Osteoblast (primary cell): ENCODE results near the gene DUOX1. TPM values are rescaled to one million over a fixed set of nuclear protein-coding genes. Genes with fewer than 3 reads are reported as not detected.
A peak's percentile ranks its signal among the peaks of the same experiment; 100 is the strongest.

Experiments used
- DNase-seq: peaks from one replicate; pipeline ENCODE4 v3.0.0; 2011; ENCODE audit warnings: low spot score, mixed read lengths; ENCODE audit not compliant: insufficient read length; ENCODE audit errors: missing footprints
- H2AFZ ChIP-seq: 2 replicates; pipeline ENCODE4 v1.6.0; 2011; ENCODE audit warnings: mild to moderate bottlenecking, low read length
- H3K27ac ChIP-seq: 2 replicates; pipeline ENCODE4 v1.5.1; 2011; ENCODE audit warnings: mild to moderate bottlenecking, low read depth, low read length, moderate library complexity
- H3K27me3 ChIP-seq: 2 replicates; pipeline ENCODE4 v1.6.0; 2012; ENCODE audit warnings: mild to moderate bottlenecking, control low read depth, inconsistent platforms, low read length, moderate library complexity; ENCODE audit not compliant: insufficient read depth
- H3K36me3 ChIP-seq: 2 replicates; pipeline ENCODE4 v1.5.1; 2011; ENCODE audit warnings: mild to moderate bottlenecking, low read length, control low read depth, moderate library complexity; ENCODE audit not compliant: insufficient read depth
- H3K4me1 ChIP-seq: 2 replicates; pipeline ENCODE4 v1.5.1; 2011; ENCODE audit warnings: mild to moderate bottlenecking, low read length, control low read depth, moderate library complexity; ENCODE audit not compliant: insufficient read depth
- H3K4me2 ChIP-seq: 2 replicates; pipeline ENCODE4 v1.6.0; 2011; ENCODE audit warnings: mild to moderate bottlenecking, low read length; ENCODE audit not compliant: insufficient read depth
- H3K4me3 ChIP-seq: fragments of 200-600 bp; sonication (generic); 3 replicates; pipeline ENCODE4 v1.5.1; 2012; ENCODE audit warnings: mild to moderate bottlenecking, low read length, inconsistent platforms; ENCODE audit not compliant: insufficient read depth
- H3K79me2 ChIP-seq: 2 replicates; pipeline ENCODE4 v1.6.0; 2012; ENCODE audit warnings: mild to moderate bottlenecking, low read length, control low read depth, inconsistent platforms; ENCODE audit not compliant: insufficient read depth
- H3K9me3 ChIP-seq: 2 replicates; pipeline ENCODE4 v1.5.1; 2011; ENCODE audit warnings: low read depth, low read length, control low read depth
- H4K20me1 ChIP-seq: 2 replicates; pipeline ENCODE4 v1.6.0; 2012; ENCODE audit warnings: mild to moderate bottlenecking, low read length, control low read depth; ENCODE audit not compliant: insufficient read depth
- total RNA-seq: library from RNA; depleted of rRNA; stranded (reverse); fragments of >200 nt; gene quantifications from 2 replicates; pipeline ENCODE4 v1.2.3, GENCODE V29; 2012
- TF ChIP-seq, protein P1 (sequence below): IDR thresholded peaks from 2 replicates; pipeline ENCODE4 v1.5.1; 2011; ENCODE audit warnings: mild to moderate bottlenecking, low read depth, low read length, moderate library complexity; ENCODE audit errors: extremely low read depth

Gene DUOX1
- total RNA-seq, 1 donor: under 0.01 TPM

DNA sequence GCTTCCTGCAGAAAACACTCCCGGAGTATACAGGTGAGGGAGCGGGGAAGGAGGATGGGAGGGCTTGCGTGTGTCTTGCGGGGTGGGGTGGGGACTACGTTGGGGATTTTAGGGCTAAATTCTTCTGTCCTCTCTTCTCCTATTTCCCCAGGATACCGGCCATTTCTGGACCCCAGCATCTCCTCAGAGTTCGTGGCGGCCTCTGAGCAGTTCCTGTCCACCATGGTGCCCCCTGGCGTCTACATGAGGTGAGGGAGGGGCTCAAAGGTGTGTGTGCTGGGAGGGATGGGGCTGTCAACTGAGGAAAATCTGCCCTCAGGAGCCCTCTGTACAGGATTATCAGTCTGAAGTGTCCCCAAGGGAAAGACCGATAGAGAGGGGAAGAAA is 6.6 kb downstream of the DUOX1 start:
- H3K79me2 ChIP-seq: no peaks in the 10 kb centered on the region
- peaks cover 62% of the 10 kb centered on the region for H3K27me3 ChIP-seq
- H3K4me2 ChIP-seq: no peak overlapping the region
- TF ChIP-seq, protein P1, sequence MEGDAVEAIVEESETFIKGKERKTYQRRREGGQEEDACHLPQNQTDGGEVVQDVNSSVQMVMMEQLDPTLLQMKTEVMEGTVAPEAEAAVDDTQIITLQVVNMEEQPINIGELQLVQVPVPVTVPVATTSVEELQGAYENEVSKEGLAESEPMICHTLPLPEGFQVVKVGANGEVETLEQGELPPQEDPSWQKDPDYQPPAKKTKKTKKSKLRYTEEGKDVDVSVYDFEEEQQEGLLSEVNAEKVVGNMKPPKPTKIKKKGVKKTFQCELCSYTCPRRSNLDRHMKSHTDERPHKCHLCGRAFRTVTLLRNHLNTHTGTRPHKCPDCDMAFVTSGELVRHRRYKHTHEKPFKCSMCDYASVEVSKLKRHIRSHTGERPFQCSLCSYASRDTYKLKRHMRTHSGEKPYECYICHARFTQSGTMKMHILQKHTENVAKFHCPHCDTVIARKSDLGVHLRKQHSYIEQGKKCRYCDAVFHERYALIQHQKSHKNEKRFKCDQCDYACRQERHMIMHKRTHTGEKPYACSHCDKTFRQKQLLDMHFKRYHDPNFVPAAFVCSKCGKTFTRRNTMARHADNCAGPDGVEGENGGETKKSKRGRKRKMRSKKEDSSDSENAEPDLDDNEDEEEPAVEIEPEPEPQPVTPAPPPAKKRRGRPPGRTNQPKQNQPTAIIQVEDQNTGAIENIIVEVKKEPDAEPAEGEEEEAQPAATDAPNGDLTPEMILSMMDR: no peak
- H3K27ac ChIP-seq: no peak overlapping the region
- no peaks in the 10 kb centered on the region for H4K20me1 ChIP-seq
- DNase-seq: peak; percentile 76
- no peak overlapping the region for H2AFZ ChIP-seq
- H3K9me3 ChIP-seq: no peaks in the 10 kb centered on the region
- H3K4me3 ChIP-seq: no peak overlapping the region
- H3K36me3 ChIP-seq: no peaks in the 10 kb centered on the region
- H3K4me1 ChIP-seq: no peaks in the 10 kb centered on the region

GRCh38 chr15:45137703-45138102 is 7.9 kb downstream of the DUOX1 start:
- TF ChIP-seq, protein P1: no peak
- H3K9me3 ChIP-seq: no peaks in the 10 kb centered on the region

GRCh38 chr15:45138814-45139765 is 9.3 kb downstream of the DUOX1 start:
- H3K27me3 ChIP-seq: peaks cover 42% of the 10 kb centered on the region
- no peaks in the 10 kb centered on the region for H4K20me1 ChIP-seq
- H3K79me2 ChIP-seq: no peaks in the 10 kb centered on the region
- DNase-seq: peak; percentile 27
- H3K9me3 ChIP-seq: no peaks in the 10 kb centered on the region
- no peak overlapping the region for H3K4me3 ChIP-seq
- no peak overlapping the region for H3K4me2 ChIP-seq
- no peak overlapping the region for H3K27ac ChIP-seq
- H2AFZ ChIP-seq: no peak overlapping the region
- TF ChIP-seq, protein P1: no peak
- no peaks in the 10 kb centered on the region for H3K4me1 ChIP-seq
- H3K36me3 ChIP-seq: no peaks in the 10 kb centered on the region

More at GRCh38 chr15:45137703-45138102, 7.9 kb downstream of the DUOX1 start:
- Histone ChIP-seq H3K79me2 (no peaks in the 10 kb centered on the region), H3K27ac (no peak overlapping the region), H3K4me3 (no peak overlapping the region), H3K36me3 (no peaks in the 10 kb centered on the region), H4K20me1 (no peaks in the 10 kb centered on the region), H3K4me2 (no peak overlapping the region), H3K27me3 (peaks cover 51% of the 10 kb centered on the region), H2AFZ (no peak overlapping the region), H3K4me1 (no peaks in the 10 kb centered on the region)
- DNase-seq: no peak

GRCh38 chr15:45139770-45140169 is 10.0 kb downstream of the DUOX1 start:
- DNase-seq: peak; percentile 42
- H3K27ac ChIP-seq: no peak overlapping the region
- no peak overlapping the region for H2AFZ ChIP-seq
- no peaks in the 10 kb centered on the region for H3K9me3 ChIP-seq
- no peak overlapping the region for H3K4me2 ChIP-seq
- peaks cover 38% of the 10 kb centered on the region for H3K27me3 ChIP-seq
- no peak overlapping the region for H3K4me3 ChIP-seq
- H3K79me2 ChIP-seq: no peaks in the 10 kb centered on the region
- no peaks in the 10 kb centered on the region for H3K36me3 ChIP-seq
- H3K4me1 ChIP-seq: no peaks in the 10 kb centered on the region
- no peaks in the 10 kb centered on the region for H4K20me1 ChIP-seq
- TF ChIP-seq, protein P1: no peak
